Measurements from ENCODE around the gene CGRRF1. TPM values are rescaled to one million over a fixed set of nuclear protein-coding genes. Genes with fewer than 3 reads are reported as not detected.

CGRRF1 gene
- total RNA-seq, 1 experiment from 2014 or later: 11.2 TPM

DNA sequence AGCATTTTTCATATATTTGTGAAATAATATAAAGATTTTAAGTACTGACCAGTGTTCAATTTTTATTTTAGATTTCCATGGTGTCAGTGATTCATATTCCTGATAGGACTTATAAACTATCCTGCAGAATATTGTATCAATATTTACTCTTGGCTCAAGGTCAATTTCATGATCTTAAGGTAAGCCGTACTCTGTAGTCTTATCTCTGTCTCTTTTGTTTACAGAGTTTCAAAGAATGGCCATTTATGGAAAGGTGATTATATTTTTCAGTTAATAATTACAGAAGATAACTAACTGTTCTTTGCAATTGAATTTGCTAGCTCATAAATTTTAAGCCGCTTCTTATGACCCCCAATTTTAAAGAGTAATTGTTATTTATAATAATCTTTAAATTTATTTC lies 27.9 kb downstream of the CGRRF1 start:
- BruUV-seq (replicated peaks): no TSS peak
- no peaks in the 10 kb centered on the region for H3K36me3 ChIP-seq (ENCODE audit: insufficient read depth, low read length, poor library complexity, severe bottlenecking)
- DNase-seq (ENCODE audit: low spot score): no peak
- no peak overlapping the region for H3K4me3 ChIP-seq (ENCODE audit: low read depth, low read length, poor library complexity, severe bottlenecking)
- intact Hi-C loops (cut with micrococcal nuclease; ENCODE audit: unreplicated experiment): no loop called here
- peaks cover 7% of the 10 kb centered on the region for H3K4me1 ChIP-seq (ENCODE audit: insufficient read depth, low read length, poor library complexity, severe bottlenecking)
- ChIA-PET CTCF (no interaction called here), POLR2A (ENCODE audit: low non-redundant PET) (interaction anchor here (0.6 kb wide), 1 partner anchor 28 kb away, joined by 3 read pairs; the partner anchor contains the start of gene CGRRF1)
- no peak overlapping the region for H3K27ac ChIP-seq (ENCODE audit: low read depth, low read length, poor library complexity, severe bottlenecking)
- no peaks in the 10 kb centered on the region for H3K9me3 ChIP-seq (ENCODE audit: low read depth, low read length, poor library complexity, severe bottlenecking)
- TF ChIP-seq, protein P1, sequence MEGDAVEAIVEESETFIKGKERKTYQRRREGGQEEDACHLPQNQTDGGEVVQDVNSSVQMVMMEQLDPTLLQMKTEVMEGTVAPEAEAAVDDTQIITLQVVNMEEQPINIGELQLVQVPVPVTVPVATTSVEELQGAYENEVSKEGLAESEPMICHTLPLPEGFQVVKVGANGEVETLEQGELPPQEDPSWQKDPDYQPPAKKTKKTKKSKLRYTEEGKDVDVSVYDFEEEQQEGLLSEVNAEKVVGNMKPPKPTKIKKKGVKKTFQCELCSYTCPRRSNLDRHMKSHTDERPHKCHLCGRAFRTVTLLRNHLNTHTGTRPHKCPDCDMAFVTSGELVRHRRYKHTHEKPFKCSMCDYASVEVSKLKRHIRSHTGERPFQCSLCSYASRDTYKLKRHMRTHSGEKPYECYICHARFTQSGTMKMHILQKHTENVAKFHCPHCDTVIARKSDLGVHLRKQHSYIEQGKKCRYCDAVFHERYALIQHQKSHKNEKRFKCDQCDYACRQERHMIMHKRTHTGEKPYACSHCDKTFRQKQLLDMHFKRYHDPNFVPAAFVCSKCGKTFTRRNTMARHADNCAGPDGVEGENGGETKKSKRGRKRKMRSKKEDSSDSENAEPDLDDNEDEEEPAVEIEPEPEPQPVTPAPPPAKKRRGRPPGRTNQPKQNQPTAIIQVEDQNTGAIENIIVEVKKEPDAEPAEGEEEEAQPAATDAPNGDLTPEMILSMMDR (conservative IDR thresholded peaks at IDR 0.05; ENCODE audit: low read depth, low read length): no peak
- no peak for TF ChIP-seq EZH2 (IDR thresholded peaks at IDR 0.05; ENCODE audit: borderline replicate concordance, low read depth, low read length, poor library complexity, severe bottlenecking)
- no peaks in the 10 kb centered on the region for H3K27me3 ChIP-seq (replicated peaks; ENCODE audit: insufficient read depth, low read depth, low read length, poor library complexity)

DNA sequence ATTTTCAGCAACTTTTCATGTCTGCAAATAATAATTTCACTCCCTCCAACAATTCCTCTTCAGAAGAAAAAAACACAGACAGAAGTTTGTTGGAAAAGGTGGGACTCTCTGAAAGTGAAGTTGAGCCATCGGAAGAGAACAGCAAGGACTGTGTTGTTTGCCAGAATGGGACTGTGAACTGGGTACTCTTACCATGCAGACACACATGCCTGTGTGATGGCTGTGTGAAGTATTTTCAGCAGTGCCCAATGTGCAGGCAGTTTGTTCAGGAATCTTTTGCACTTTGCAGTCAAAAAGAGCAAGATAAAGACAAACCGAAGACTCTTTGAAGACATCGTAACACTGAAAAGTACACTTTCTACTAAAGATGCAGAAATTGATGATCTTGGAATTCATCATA lies 28.3 kb downstream of the CGRRF1 start:
- H3K4me1 ChIP-seq (ENCODE audit: insufficient read depth, low read length, poor library complexity, severe bottlenecking): peaks cover 7% of the 10 kb centered on the region
- H3K9me3 ChIP-seq (ENCODE audit: low read depth, low read length, poor library complexity, severe bottlenecking): no peaks in the 10 kb centered on the region
- DNase-seq (ENCODE audit: low spot score): no peak
- H3K4me3 ChIP-seq (ENCODE audit: low read depth, low read length, poor library complexity, severe bottlenecking): no peak overlapping the region
- no TSS peak for BruUV-seq (replicated peaks)
- POLR2A ChIA-PET (ENCODE audit: low non-redundant PET): interaction anchor here (0.6 kb wide), 1 partner anchor 28 kb away, joined by 3 read pairs; the partner anchor contains the start of gene CGRRF1
- TF ChIP-seq, protein P1 (conservative IDR thresholded peaks at IDR 0.05; ENCODE audit: low read depth, low read length): no peak
- TF ChIP-seq EZH2 (IDR thresholded peaks at IDR 0.05; ENCODE audit: borderline replicate concordance, low read depth, low read length, poor library complexity, severe bottlenecking): no peak
- H3K27ac ChIP-seq (ENCODE audit: low read depth, low read length, poor library complexity, severe bottlenecking): no peak overlapping the region
- CTCF ChIA-PET: no interaction called here
- no peaks in the 10 kb centered on the region for H3K36me3 ChIP-seq (ENCODE audit: insufficient read depth, low read length, poor library complexity, severe bottlenecking)
- intact Hi-C loops (cut with micrococcal nuclease; ENCODE audit: unreplicated experiment): no loop called here
- H3K27me3 ChIP-seq (replicated peaks; ENCODE audit: insufficient read depth, low read depth, low read length, poor library complexity): no peaks in the 10 kb centered on the region

DNA sequence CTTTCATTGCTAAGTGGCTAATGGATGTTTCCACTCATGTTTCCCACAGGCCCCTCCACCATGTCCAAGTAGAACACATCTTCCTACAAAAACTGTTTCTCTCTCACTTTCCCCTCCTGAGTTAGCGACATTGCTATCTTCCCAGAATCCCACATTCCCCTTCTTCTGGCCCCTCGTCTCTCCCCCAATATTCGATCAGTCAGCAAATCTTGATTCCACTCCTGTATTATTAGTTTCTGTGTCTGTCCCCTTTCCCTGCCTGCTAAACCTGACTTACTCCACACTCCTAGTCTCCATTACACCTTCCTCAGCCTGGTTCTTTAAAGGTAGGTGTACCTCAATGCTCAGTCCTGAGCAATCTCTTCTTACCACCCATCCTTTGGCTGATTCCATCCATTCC lies 37.9 kb downstream of the CGRRF1 start:
- H3K4me1 ChIP-seq (ENCODE audit: insufficient read depth, low read length, poor library complexity, severe bottlenecking): no peaks in the 10 kb centered on the region
- DNase-seq (ENCODE audit: low spot score): no peak
- no peak overlapping the region for H3K27ac ChIP-seq (ENCODE audit: low read depth, low read length, poor library complexity, severe bottlenecking)
- no peak overlapping the region for H3K4me3 ChIP-seq (ENCODE audit: low read depth, low read length, poor library complexity, severe bottlenecking)
- H3K36me3 ChIP-seq (ENCODE audit: insufficient read depth, low read length, poor library complexity, severe bottlenecking): no peaks in the 10 kb centered on the region
- H3K9me3 ChIP-seq (ENCODE audit: low read depth, low read length, poor library complexity, severe bottlenecking): no peaks in the 10 kb centered on the region
- CTCF ChIA-PET: no interaction called here
- no peaks in the 10 kb centered on the region for H3K27me3 ChIP-seq (replicated peaks; ENCODE audit: insufficient read depth, low read depth, low read length, poor library complexity)
- TF ChIP-seq, protein P1 (conservative IDR thresholded peaks at IDR 0.05; ENCODE audit: low read depth, low read length): no peak
- no peak for TF ChIP-seq EZH2 (IDR thresholded peaks at IDR 0.05; ENCODE audit: borderline replicate concordance, low read depth, low read length, poor library complexity, severe bottlenecking)
- intact Hi-C loops (cut with micrococcal nuclease; ENCODE audit: unreplicated experiment): no loop called here
- BruUV-seq (replicated peaks): no TSS peak
- POLR2A ChIA-PET (ENCODE audit: low non-redundant PET): no interaction called here

Measured in A673 (cell line).